AG04449 (cell line): ENCODE measurements around the gene CRPPA.

Source experiments
- CTCF ChIA-PET: fragments of 350-600 bp; formaldehyde crosslinking; extraction: SDS; loops from one replicate; lab custom pipeline; 2021; ENCODE audit warnings: antibody characterized with exemption; lab: Yijun Ruan, JAX
- POLR2A ChIA-PET: fragments of 400-600, 350-600 bp; formaldehyde crosslinking; extraction: SDS; loops from one replicate; lab custom pipeline; 2020; ENCODE audit warnings: antibody characterized with exemption, inconsistent platforms; lab: Yijun Ruan, JAX
- DNase-seq: peaks from one replicate; pipeline ENCODE4 v3.0.0-alpha.2; 2010; ENCODE audit warnings: low read depth, low spot score
- H3K4me3 ChIP-seq: 2 replicates; pipeline ENCODE4 v1.5.1; 2011; ENCODE audit warnings: low read depth, mild to moderate bottlenecking, control low read depth, low read length
- CTCF ChIP-seq: IDR thresholded peaks from one replicate; pipeline ENCODE4 v1.5.1; 2011; ENCODE audit warnings: mild to moderate bottlenecking, moderate library complexity, low read length, control low read depth, inconsistent platforms; ENCODE audit not compliant: insufficient read depth; ENCODE audit errors: missing control alignments

CRPPA gene

GRCh38 chr7:16421333-16422102 is at the start of gene CRPPA:
Gene CRPPA (minus strand): TSS chr7:16421538. CDS start chr7:16421322, 216 bp downstream.
- peak within 1 kb of the TSS; percentile 57 for H3K4me3 ChIP-seq
- no peak for TF ChIP-seq CTCF
- ChIA-PET POLR2A (interaction anchor here (0.8 kb wide), 1 partner anchor 10 kb away, joined by 3 read pairs; no protein-coding TSS in a partner anchor), CTCF (interaction anchor here (1.2 to 1.3 kb wide), 2 partner anchors 18 to 145 kb away, joined by 3 to 4 read pairs; no protein-coding TSS in a partner anchor)
- no peak for DNase-seq

- CTCF ChIA-PET = no interaction called here
- TF ChIP-seq CTCF = no peak
- peak within 1 kb of the TSS; percentile 19; the same call in 1 of the 2 replicates for H3K4me3 ChIP-seq
- no peak for DNase-seq
- POLR2A ChIA-PET = no interaction called here
Observed at GRCh38 chr7:16465469-16466361, 44.4 kb upstream of the CRPPA start, which contains the start of gene SOSTDC1. Gene SOSTDC1 (minus strand): TSS chr7:16465738. CDS start chr7:16465668, 70 bp downstream.

- H3K4me3 ChIP-seq = no peak overlapping the region
- CTCF ChIA-PET = no interaction called here
Observed at GRCh38 chr7:16463949-16464715, 42.8 kb upstream of the CRPPA start.

GRCh38 chr7:16463520-16463919 is 42.2 kb upstream of the CRPPA start:
- no peak for DNase-seq
- POLR2A ChIA-PET = no interaction called here
- TF ChIP-seq CTCF = no peak
- no peak overlapping the region for H3K4me3 ChIP-seq
- CTCF ChIA-PET = interaction anchor here (1.0 kb wide), 1 partner anchor 101 kb away, joined by 3 read pairs; no protein-coding TSS in a partner anchor

More at GRCh38 chr7:16463949-16464715, 42.8 kb upstream of the CRPPA start:
- no peak for DNase-seq
- POLR2A ChIA-PET = no interaction called here
- TF ChIP-seq CTCF = no peak

GRCh38 chr7:16462431-16462889 is 41.1 kb upstream of the CRPPA start:
- no peak for DNase-seq
- ChIA-PET POLR2A (no interaction called here), CTCF (interaction anchor here (1.0 kb wide), 1 partner anchor 102 kb away, joined by 3 read pairs; no protein-coding TSS in a partner anchor)
- H3K4me3 ChIP-seq = no peak overlapping the region
- no peak for TF ChIP-seq CTCF
